Skeletal muscle tissue (tissue), 4 donors: ENCODE results near the gene GLTP. TPM values are rescaled to one million over a fixed set of nuclear protein-coding genes. Genes with fewer than 3 reads are reported as not detected.
A peak's percentile ranks its signal among the peaks of the same experiment; 100 is the strongest.

Experiments used
- H3K27ac ChIP-seq: one replicate; pipeline ENCODE4 v1.7.0; 2013; ENCODE audit warnings: mild to moderate bottlenecking, low read depth, low read length, inconsistent platforms
- H3K27me3 ChIP-seq, 3 donors: one replicate each; pipeline ENCODE4 v1.7.0; 2013; ENCODE audit warnings: low read length in 3 of 3; ENCODE audit not compliant: control insufficient read depth in 3 of 3, insufficient read depth in 3 of 3
- H3K36me3 ChIP-seq, 3 donors: one replicate each; pipeline ENCODE4 v1.7.0; 2013; ENCODE audit warnings: low read length in 3 of 3; ENCODE audit not compliant: control insufficient read depth in 3 of 3, insufficient read depth in 3 of 3
- H3K4me1 ChIP-seq, 3 donors: one replicate each; pipeline ENCODE4 v1.7.0; 2013; ENCODE audit warnings: low read length in 3 of 3, mild to moderate bottlenecking in 3 of 3; ENCODE audit not compliant: control insufficient read depth in 3 of 3, insufficient read depth in 3 of 3
- H3K4me3 ChIP-seq, 3 donors: one replicate each; pipeline ENCODE4 v1.7.0; 2013; ENCODE audit warnings: low read length in 3 of 3
- H3K9ac ChIP-seq, 3 donors: one replicate each; pipeline ENCODE4 v1.7.0; 2013; ENCODE audit warnings: low read length in 3 of 3, mild to moderate bottlenecking in 3 of 3, moderate library complexity in 2 of 3, low read depth in 1 of 3
- H3K9me3 ChIP-seq, 3 donors: one replicate each; pipeline ENCODE4 v1.7.0; 2013; ENCODE audit warnings: low read length in 3 of 3; ENCODE audit not compliant: control insufficient read depth in 3 of 3
- total RNA-seq: library from RNA; depleted of rRNA; stranded (reverse); fragments of >200 nt; gene quantifications from one replicate; pipeline ENCODE4 v1.2.3, GENCODE V29; 2014
- donor health status: Osteomylitis.

Gene GLTP
- total RNA-seq, 1 donor from 2014 or later, result 18.3 TPM

GRCh38 chr12:109836916-109837315, 43.4 kb downstream of the GLTP start:
- Histone ChIP-seq H3K4me1 (peaks cover 0 to 5% (median 0%) of the 10 kb centered on the region in 3 donors), H3K4me3 (no peak overlapping the region), H3K9me3 (no peaks in the 10 kb centered on the region), H3K27me3 (peaks cover 6 to 20% (median 14%) of the 10 kb centered on the region in 3 donors), H3K9ac (no peak overlapping the region), H3K27ac (no peak overlapping the region), H3K36me3 (no peaks in the 10 kb centered on the region)

- no peaks in the 10 kb centered on the region for H3K36me3 ChIP-seq
- H3K4me1 ChIP-seq, result peaks cover 0 to 4% (median 0%) of the 10 kb centered on the region in 3 donors
- H3K27me3 ChIP-seq, result peaks cover 16 to 30% (median 21%) of the 10 kb centered on the region in 3 donors
- no peak overlapping the region for H3K9ac ChIP-seq
- no peak overlapping the region for H3K27ac ChIP-seq
- no peak overlapping the region for H3K4me3 ChIP-seq
- no peaks in the 10 kb centered on the region for H3K9me3 ChIP-seq
These were observed 44.5 kb downstream of the GLTP start for GRCh38 chr12:109835827-109836226.

- Histone ChIP-seq H3K9ac (no peak within 1 kb of the TSS), H3K27ac (no peak within 1 kb of the TSS), H3K4me3 (peak within 1 kb of the TSS in 2 of 3 donors; percentile 14 to 38), H3K36me3 (no peaks in the 10 kb centered on the region), H3K27me3 (peaks cover 19 to 37% (median 21%) of the 10 kb centered on the region in 3 donors), H3K4me1 (no peaks in the 10 kb centered on the region), H3K9me3 (no peaks in the 10 kb centered on the region)
These were observed 46.8 kb downstream of the GLTP start, which contains the start of gene TRPV4 for GRCh38 chr12:109833307-109834189. Gene TRPV4 (minus strand): TSS chr12:109833398. CDS start chr12:109814796, 18,602 bp downstream.

GRCh38 chr12:109832541-109833306, 47.6 kb downstream of the GLTP start:
- Histone ChIP-seq H3K36me3 (no peaks in the 10 kb centered on the region), H3K9ac (no peak overlapping the region), H3K4me3 (peak overlapping the region in 2 of 3 donors; percentile 14 to 38), H3K9me3 (no peaks in the 10 kb centered on the region), H3K27ac (no peak overlapping the region), H3K27me3 (peaks cover 21 to 37% (median 23%) of the 10 kb centered on the region in 3 donors), H3K4me1 (no peaks in the 10 kb centered on the region)

GRCh38 chr12:109831929-109832328, 48.4 kb downstream of the GLTP start:
- no peaks in the 10 kb centered on the region for H3K36me3 ChIP-seq
- H3K27ac ChIP-seq, result no peak overlapping the region
- no peaks in the 10 kb centered on the region for H3K9me3 ChIP-seq
- H3K27me3 ChIP-seq, result peaks cover 21 to 37% (median 23%) of the 10 kb centered on the region in 3 donors
- H3K9ac ChIP-seq, result no peak overlapping the region
- no peaks in the 10 kb centered on the region for H3K4me1 ChIP-seq
- H3K4me3 ChIP-seq, result no peak overlapping the region

- no peaks in the 10 kb centered on the region for H3K36me3 ChIP-seq
- no peaks in the 10 kb centered on the region for H3K4me1 ChIP-seq
- peaks cover 21 to 37% (median 23%) of the 10 kb centered on the region in 3 donors for H3K27me3 ChIP-seq
- H3K9me3 ChIP-seq, result no peaks in the 10 kb centered on the region
- no peak overlapping the region for H3K9ac ChIP-seq
- no peak overlapping the region for H3K27ac ChIP-seq
- H3K4me3 ChIP-seq, result no peak overlapping the region
These were observed 49.0 kb downstream of the GLTP start for GRCh38 chr12:109831365-109831764.

- no peaks in the 10 kb centered on the region for H3K4me1 ChIP-seq
- H3K36me3 ChIP-seq, result no peaks in the 10 kb centered on the region
- H3K27ac ChIP-seq, result no peak overlapping the region
- H3K4me3 ChIP-seq, result no peak overlapping the region
- no peak overlapping the region for H3K9ac ChIP-seq
- peaks cover 21 to 37% (median 23%) of the 10 kb centered on the region in 3 donors for H3K27me3 ChIP-seq
- H3K9me3 ChIP-seq, result no peaks in the 10 kb centered on the region
These were observed 49.6 kb downstream of the GLTP start for GRCh38 chr12:109830718-109831117.

- Histone ChIP-seq H3K36me3 (no peaks in the 10 kb centered on the region), H3K9me3 (no peaks in the 10 kb centered on the region), H3K4me3 (no peak overlapping the region), H3K4me1 (no peaks in the 10 kb centered on the region), H3K27ac (no peak overlapping the region), H3K27me3 (peaks cover 23 to 37% (median 23%) of the 10 kb centered on the region in 3 donors), H3K9ac (no peak overlapping the region)
These were observed 50.1 kb downstream of the GLTP start for GRCh38 chr12:109830267-109830666.

- Histone ChIP-seq H3K36me3 (no peaks in the 10 kb centered on the region), H3K27me3 (peaks cover 23 to 37% (median 24%) of the 10 kb centered on the region in 3 donors), H3K4me3 (no peak overlapping the region), H3K9ac (no peak overlapping the region), H3K9me3 (no peaks in the 10 kb centered on the region), H3K4me1 (no peaks in the 10 kb centered on the region), H3K27ac (no peak overlapping the region)
These were observed 50.7 kb downstream of the GLTP start for GRCh38 chr12:109829667-109830066.
